Endothelial cell of umbilical vein (primary cell): Measurements from ENCODE around the gene PYGB. TPM values are rescaled to one million over a fixed set of nuclear protein-coding genes. Genes with fewer than 3 reads are reported as not detected.

Experiments used
- BruUV-seq: library from RNA; stranded (reverse); fragments of 400-500 nt; replicated peaks from 2 replicates; lab custom pipeline; 2021; lab: Mats Ljungman, UMichigan
- CTCF ChIA-PET: fragments of 300-600, 350-600 bp; sonication (Branson Sonifier 250); formaldehyde crosslinking; loops from one replicate; lab custom pipeline; 2021; ENCODE audit warnings: antibody characterized with exemption, inconsistent platforms; lab: Charles Lee
- POLR2A ChIA-PET: fragments of 300-600, 350-600 bp; sonication (Branson Sonifier 250); formaldehyde crosslinking; loops from one replicate; lab custom pipeline; 2021; ENCODE audit warnings: antibody characterized with exemption, inconsistent platforms; lab: Charles Lee
- DNase-seq: peaks from one replicate; pipeline ENCODE4 v3.0.0-alpha.2; 2011; ENCODE audit warnings: low read depth, low spot score
- FAIRE-seq: peaks from 2 replicates; lab custom pipeline; 2011; peaks lifted over from hg19 to GRCh38; lab: Jason Lieb, UNC
- H2AFZ ChIP-seq: 2 replicates; pipeline ENCODE4 v1.6.0; 2012; ENCODE audit warnings: low read depth, low read length, control low read depth, inconsistent platforms
- H3K27ac ChIP-seq: 2 replicates; pipeline ENCODE4 v1.5.1; 2011; ENCODE audit warnings: low read depth, mild to moderate bottlenecking, control low read depth, low read length, moderate library complexity; ENCODE audit not compliant: insufficient read depth
- H3K27me3 ChIP-seq, 2 experiments: 2 replicates each; pipeline versions ENCODE4 v1.6.0 to v1.6.1; 2011; ENCODE audit warnings: low read length in 2 of 2, mixed read lengths in 1 of 2; ENCODE audit not compliant: control insufficient read depth in 2 of 2, insufficient read depth in 2 of 2
- H3K36me3 ChIP-seq, 2 experiments: 2 replicates in 1 of 2; 3 replicates in 1 of 2; pipeline ENCODE4 v1.5.1; 2011; ENCODE audit warnings: low read length in 2 of 2, mild to moderate bottlenecking in 1 of 2, moderate library complexity in 1 of 2; ENCODE audit not compliant: control insufficient read depth in 2 of 2, insufficient read depth in 2 of 2; ENCODE audit errors: extremely low read depth in 1 of 2
- H3K4me1 ChIP-seq: 3 replicates; pipeline ENCODE4 v1.5.1; 2011; ENCODE audit warnings: mild to moderate bottlenecking, low read length; ENCODE audit not compliant: control insufficient read depth, insufficient read depth; ENCODE audit errors: extremely low read depth
- H3K4me2 ChIP-seq: 2 replicates; pipeline ENCODE4 v1.6.1; 2011; ENCODE audit warnings: low read length, control low read depth, mixed read lengths; ENCODE audit not compliant: insufficient read depth
- H3K4me3 ChIP-seq, 3 experiments: fragments of 200-600 bp in 1 of 3; sonication (generic), shearing (Covaris generic) in 1 of 3; replicated peaks in 1 of 3; 2 replicates each; pipeline ENCODE4 v1.5.1; 2011 to 2016; ENCODE audit warnings: control low read depth in 3 of 3, low read length in 3 of 3, mild to moderate bottlenecking in 2 of 3, inconsistent platforms in 1 of 3, low read depth in 1 of 3, moderate library complexity in 1 of 3; ENCODE audit not compliant: insufficient read depth in 1 of 3
- H3K79me2 ChIP-seq: 2 replicates; pipeline ENCODE4 v1.6.0; 2012; ENCODE audit warnings: low read length, inconsistent platforms; ENCODE audit not compliant: control insufficient read depth, insufficient read depth
- H3K9ac ChIP-seq: replicated peaks from 2 replicates; pipeline ENCODE3; 2011; ENCODE audit warnings: low read length, control low read depth; ENCODE audit not compliant: insufficient read depth; ENCODE audit errors: extremely low read depth
- H3K9me1 ChIP-seq: replicated peaks from 3 replicates; pipeline ENCODE4 v1.6.0; 2011; ENCODE audit warnings: mild to moderate bottlenecking, low read length; ENCODE audit not compliant: control insufficient read depth, insufficient read depth; ENCODE audit errors: extremely low read depth
- H3K9me3 ChIP-seq: replicated peaks from 2 replicates; pipeline ENCODE4 v1.5.1; 2012; ENCODE audit warnings: low read length, inconsistent platforms; ENCODE audit not compliant: control insufficient read depth, insufficient read depth
- H4K20me1 ChIP-seq: replicated peaks from 2 replicates; pipeline ENCODE3; 2011; ENCODE audit warnings: mild to moderate bottlenecking, low read length; ENCODE audit not compliant: control insufficient read depth, insufficient read depth; ENCODE audit errors: extremely low read depth
- CTCF ChIP-seq, 2 donors: IDR thresholded peaks; 1 replicate in 1 of 2; 2 replicates in 1 of 2; pipeline ENCODE4 v1.5.1; 2011; ENCODE audit warnings: low read length in 2 of 2, mild to moderate bottlenecking in 2 of 2, moderate library complexity in 2 of 2, control low read depth in 1 of 2, inconsistent platforms in 1 of 2, low read depth in 1 of 2; ENCODE audit not compliant: insufficient read depth in 1 of 2; ENCODE audit errors: extremely low read depth in 1 of 2
- EZH2 ChIP-seq: IDR thresholded peaks from 2 replicates; pipeline ENCODE4 v1.6.1; 2012; ENCODE audit warnings: borderline replicate concordance, low read depth, mild to moderate bottlenecking, moderate library complexity, low read length, inconsistent platforms; ENCODE audit not compliant: severe bottlenecking
- FOS ChIP-seq: IDR thresholded peaks from 2 replicates; pipeline ENCODE4 v1.6.1; 2011; ENCODE audit warnings: mild to moderate bottlenecking, low read length, moderate library complexity, borderline replicate concordance; ENCODE audit not compliant: insufficient read depth
- GATA2 ChIP-seq: IDR thresholded peaks from 2 replicates; pipeline ENCODE4 v1.7.0; 2011; ENCODE audit warnings: low read depth, mild to moderate bottlenecking, moderate library complexity, mixed read lengths, low read length; ENCODE audit not compliant: insufficient read length, insufficient read depth
- JUN ChIP-seq: IDR thresholded peaks from 2 replicates; pipeline ENCODE4 v1.6.1; 2011; ENCODE audit warnings: borderline replicate concordance, low read depth; ENCODE audit not compliant: insufficient read length, insufficient read depth
- MAX ChIP-seq: IDR thresholded peaks from 2 replicates; pipeline ENCODE4 v1.6.1; 2011; ENCODE audit not compliant: insufficient read depth, insufficient read length
- MYC ChIP-seq: IDR thresholded peaks from one replicate; pipeline ENCODE4 v1.6.1; 2011; ENCODE audit warnings: mild to moderate bottlenecking, low read depth, low read length
- POLR2A ChIP-seq: IDR thresholded peaks from 2 replicates; pipeline ENCODE4 v1.6.1; 2012; ENCODE audit warnings: low read depth, mild to moderate bottlenecking, control low read depth, low read length
- POLR2AphosphoS5 ChIP-seq: IDR thresholded peaks from 2 replicates; pipeline ENCODE4 v1.6.1; 2012; ENCODE audit warnings: low read depth, mild to moderate bottlenecking, control low read depth, low read length, moderate library complexity; ENCODE audit not compliant: insufficient read depth
- dilution Hi-C: fragments of 300-500 bp; cut with MboI; formaldehyde crosslinking; loops from one replicate; pipeline ENCODE4 v1.15.0; 2019; ENCODE audit warnings: low sequenced_read_pairs; ENCODE audit not compliant: extremely low pct_ligation_motif_present
- intact Hi-C: fragments of 100-400 bp; cut with micrococcal nuclease; formaldehyde crosslinking; loops from one replicate; pipeline ENCODE4 v1.10.0; 2022
- polyA plus RNA-seq, 4 experiments: library from polyadenylated mRNA; depleted of rRNA in 3 of 4; stranded (reverse) in 3 of 4; unstranded in 1 of 4; fragments of >200 nt; gene quantifications; 2 replicates each; pipeline versions ENCODE4 v1.2.1 to v1.2.3, GENCODE V29; 2011 to 2012; ENCODE audit warnings: missing spikeins in 1 of 4
- total RNA-seq: library from RNA; stranded (reverse); gene quantifications from 2 replicates; pipeline ENCODE4 v1.2.3, GENCODE V29; 2021

The PYGB gene
- total and polyA plus RNA-seq, 2 donors (not counting 3 experiments of a cell fraction or from before 2014, with no cell fraction given) = 36.1 to 60.2 TPM

GRCh38 chr20:25291432-25292133 lies 43.7 kb downstream of the PYGB start:
- no peaks in the 10 kb centered on the region for H4K20me1 ChIP-seq
- ChIA-PET CTCF (interaction anchor here (2.3 kb wide), 1 partner anchor 107 kb away, joined by 14 read pairs; no protein-coding TSS in a partner anchor), POLR2A (no interaction called here)
- H3K79me2 ChIP-seq = no peaks in the 10 kb centered on the region
- dilution Hi-C loops = no loop called here
- no peak overlapping the region for H3K9ac ChIP-seq
- H3K27me3 ChIP-seq = no peaks in the 10 kb centered on the region
- TF ChIP-seq MAX (no peak), POLR2A (no peak), POLR2AphosphoS5 (no peak), JUN (no peak), GATA2 (no peak), FOS (no peak), MYC (no peak), CTCF (IDR thresholded peaks at IDR 0.05; ENCODE audit: extremely low read depth in 1 of 2, insufficient read depth in 1 of 2, low read depth in 1 of 2, low read length in 2 of 2) (no peak), EZH2 (no peak)
- H3K9me3 ChIP-seq = no peaks in the 10 kb centered on the region
- H3K4me3 ChIP-seq = no peak overlapping the region
- no peak for FAIRE-seq
- peaks cover 0 to 29% of the 10 kb centered on the region in 2 experiments for H3K36me3 ChIP-seq
- no peak for DNase-seq
- H3K4me2 ChIP-seq = no peak overlapping the region
- H3K4me1 ChIP-seq = no peaks in the 10 kb centered on the region
- BruUV-seq = no TSS peak
- intact Hi-C loops = no loop called here
- no peaks in the 10 kb centered on the region for H3K9me1 ChIP-seq
- H3K27ac ChIP-seq = no peak overlapping the region
- H2AFZ ChIP-seq = no peak overlapping the region
